Measurements from ENCODE around the gene KLHL12.

The KLHL12 gene

DNA sequence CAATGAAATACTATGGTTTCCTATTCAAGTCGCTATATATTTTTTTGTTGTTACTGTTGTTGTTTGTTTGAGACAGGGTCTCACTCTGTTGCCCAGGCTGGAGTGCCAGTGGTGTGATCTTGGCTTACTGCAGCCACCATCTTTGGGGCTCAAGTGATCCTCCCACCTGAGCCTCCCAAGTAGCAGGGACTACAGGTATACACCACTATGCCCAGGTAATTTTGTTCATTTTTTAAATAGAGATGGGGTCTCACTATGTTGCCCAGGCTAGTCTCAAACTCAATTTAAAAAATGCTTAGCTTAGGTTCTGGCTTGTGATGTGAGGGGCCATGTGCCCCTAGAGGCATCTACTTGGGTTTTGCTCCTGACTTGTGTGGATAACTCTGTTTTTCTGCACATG, 47.9 kb downstream of the KLHL12 start:
- DNase-seq = no peak

DNA sequence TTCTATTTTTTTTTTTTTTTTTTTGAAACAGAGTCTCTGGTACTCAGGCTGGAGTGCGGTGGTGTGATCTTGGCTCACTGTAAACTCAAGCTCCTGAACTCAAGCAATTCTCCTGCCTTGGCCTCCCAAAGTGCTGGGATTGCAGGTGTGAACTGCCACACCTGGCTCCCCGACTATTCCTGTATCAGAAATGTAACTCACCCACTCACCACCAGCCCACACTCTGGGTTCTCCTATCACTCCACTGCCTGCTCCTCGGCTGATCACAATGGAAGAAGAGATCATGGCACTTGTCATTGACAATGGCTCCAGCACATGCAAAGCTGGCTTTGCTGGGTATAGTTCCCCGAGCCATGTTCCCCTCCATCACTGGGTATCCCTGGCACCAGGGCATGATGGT, 54.0 kb downstream of the KLHL12 start:
- DNase-seq = no peak

DNA sequence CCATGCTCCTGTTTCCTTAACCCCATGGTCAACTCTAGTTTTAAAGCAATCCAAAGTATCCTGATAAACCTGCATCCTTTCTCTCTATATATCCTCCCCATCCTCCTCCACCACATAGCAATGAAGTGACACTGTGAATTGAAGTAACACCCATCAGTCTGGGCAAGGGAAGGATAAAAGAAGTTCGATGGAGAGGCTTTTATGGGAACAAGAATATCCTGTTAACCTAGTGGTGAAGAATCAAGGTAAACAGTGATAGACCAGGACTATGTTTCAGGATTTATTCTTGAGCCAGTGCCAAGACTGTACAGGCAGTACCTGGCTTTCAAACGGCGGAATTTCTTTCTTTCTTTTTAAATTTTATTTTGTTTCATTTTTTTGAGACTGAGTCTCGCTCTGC, 55.7 kb downstream of the KLHL12 start:
- DNase-seq = no peak

DNA sequence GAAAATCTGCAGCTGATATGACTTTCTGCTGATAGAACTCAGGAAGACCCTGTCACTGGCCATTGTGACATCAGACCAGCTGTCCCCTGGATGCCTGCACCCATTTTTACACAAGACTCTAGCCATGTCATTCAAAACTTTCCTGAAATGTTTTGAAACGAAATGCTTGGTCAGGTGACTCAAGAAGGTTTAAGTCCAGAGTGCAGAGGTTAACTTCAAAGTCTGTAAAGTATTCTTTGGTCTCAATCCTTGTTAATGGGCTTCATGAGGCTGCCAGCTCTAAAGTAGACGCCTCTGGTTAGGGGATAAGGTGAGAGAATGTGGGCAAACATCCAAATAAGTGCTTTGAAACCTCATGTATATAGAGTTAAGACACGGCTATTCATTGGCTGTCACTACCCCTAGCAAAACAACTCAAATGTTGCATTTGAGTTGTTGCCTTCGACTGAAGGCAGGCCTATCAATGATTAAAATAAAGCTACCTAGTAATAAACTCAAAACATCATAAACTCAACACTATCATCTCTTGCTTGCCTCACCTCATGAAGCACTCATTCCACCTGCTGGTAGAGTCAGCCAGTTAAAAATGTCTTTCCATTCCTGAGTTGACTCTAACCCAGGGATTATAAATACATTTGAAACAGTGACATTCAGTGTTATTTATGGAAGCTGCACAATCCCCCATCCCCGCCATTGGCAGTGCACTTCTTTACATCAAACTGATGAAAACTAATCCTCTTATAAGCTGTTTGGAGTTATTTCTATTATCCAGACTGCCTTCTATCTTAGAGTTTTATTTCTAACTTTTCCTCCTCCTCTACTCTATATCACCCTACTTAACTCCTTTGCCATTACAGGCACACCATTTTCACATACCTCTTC, 64.1 kb downstream of the KLHL12 start:
- no peak for DNase-seq

DNA sequence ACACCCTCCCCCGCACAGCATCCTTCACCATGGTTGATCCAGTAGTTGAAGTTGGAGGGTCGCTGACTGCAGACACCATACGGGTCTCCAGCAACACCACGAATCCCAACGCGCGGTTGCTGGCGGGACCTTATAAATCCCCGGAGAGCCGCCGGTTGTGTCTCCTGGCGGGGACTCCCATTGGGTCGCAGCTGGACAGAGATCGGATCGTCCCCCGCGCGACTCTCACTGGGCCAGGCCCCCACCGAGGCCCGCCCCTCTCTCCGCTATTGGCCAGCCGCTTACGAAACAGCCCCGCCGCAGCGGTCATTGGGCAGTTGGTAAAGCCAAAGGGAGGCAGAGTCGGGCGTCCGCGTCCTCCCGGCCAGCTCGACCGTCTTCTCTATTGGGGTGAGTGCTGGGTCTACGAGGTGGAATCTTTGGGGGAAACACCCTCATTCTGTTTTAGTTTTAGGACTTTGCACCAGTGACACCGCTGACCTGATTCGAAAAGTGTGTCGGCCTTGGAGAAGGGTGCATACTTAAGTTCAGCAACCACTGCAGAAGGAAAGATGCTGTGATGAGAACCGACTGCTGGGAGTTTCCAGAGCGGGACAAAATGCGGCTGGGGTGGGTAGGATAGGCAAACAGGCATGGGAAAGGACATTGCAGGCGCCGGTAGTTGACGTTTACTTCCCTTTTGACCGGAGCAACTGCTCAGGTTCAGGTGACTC, 65.5 kb downstream of the KLHL12 start:
- DNase-seq = peak; percentile 57

DNA sequence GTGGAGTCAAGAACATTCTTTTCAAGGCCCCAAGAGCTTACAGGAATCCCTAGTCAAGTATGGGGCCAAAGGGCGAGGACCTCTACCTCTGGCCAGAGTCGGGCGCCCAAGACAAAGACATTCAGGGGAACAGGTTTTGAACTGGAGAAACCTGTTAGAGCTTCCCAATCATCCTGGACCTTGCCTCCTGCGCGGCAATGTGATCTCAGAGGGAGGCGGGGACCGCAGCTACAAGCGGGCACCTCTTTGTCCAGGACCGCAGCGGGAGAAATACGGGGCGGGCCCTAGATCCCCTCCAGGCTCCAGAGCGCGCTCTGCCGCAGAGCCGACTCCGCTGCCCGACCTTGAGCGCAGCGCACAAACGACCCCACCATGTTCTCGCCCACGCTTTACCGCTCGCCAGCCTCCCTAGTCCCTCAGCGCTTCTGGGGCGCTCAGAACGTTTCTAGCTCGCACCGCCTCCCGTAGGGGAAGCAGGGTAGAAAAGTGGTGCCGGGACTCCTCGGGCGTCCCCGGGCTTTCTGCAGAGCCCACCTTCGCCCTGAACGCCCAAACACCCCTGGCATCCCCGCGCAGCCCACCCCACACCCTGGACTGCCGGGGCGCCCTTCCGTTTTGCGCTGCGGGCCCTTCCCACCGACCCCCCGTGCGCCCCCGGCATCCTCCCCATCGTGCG, 66.2 kb downstream of the KLHL12 start:
- peak; percentile 50 for DNase-seq

DNA sequence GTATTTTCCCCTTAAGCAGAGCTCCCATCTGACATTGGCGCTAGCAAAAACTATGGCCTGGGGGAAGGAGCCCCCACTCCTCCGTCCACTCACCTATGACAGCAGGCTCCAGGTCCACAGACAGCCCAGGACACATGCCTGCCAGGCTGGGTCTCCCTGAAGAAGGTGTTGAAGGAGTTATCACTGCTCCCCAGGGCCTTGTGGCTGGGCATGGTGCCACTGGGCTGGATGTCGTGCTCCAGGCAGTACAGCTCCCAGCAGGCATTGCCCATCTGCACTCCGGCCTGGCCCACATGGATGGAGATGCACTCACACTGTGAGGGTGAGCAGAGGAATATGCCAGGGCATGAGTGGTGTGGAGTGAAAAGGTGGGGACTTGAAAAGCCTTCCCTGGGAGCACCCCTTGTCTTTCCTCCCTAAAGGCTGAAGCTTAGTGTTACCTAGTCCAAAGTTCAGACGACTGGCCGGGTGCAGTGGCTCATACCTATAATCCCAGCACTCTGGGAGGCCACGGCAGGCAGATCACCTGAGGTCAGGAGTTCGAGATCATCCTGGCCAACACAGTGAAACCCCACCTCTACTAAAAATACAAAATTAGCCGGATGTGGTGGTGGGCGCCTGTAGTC, 68.1 kb downstream of the KLHL12 start:
- no peak for DNase-seq

DNA sequence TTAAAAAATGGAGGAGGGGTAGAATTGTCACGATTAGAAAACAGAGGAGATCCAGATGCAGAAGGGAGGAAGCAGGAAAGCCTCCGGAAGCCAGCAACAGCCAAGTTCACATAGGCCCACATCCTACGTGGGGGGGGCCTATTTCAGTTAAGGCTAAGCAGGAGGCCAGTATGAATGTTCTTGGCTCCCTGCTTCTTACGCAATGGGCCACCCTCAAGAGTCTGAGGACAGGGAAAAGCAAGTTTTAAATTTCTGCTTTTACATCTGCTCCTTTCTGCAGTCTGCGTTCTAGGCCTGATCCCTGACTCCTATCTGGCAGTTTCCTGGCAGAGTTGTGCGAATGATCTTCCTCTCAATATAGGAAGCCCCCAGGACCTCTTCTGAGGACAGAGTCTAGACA, 68.7 kb downstream of the KLHL12 start:
- DNase-seq = no peak

DNA sequence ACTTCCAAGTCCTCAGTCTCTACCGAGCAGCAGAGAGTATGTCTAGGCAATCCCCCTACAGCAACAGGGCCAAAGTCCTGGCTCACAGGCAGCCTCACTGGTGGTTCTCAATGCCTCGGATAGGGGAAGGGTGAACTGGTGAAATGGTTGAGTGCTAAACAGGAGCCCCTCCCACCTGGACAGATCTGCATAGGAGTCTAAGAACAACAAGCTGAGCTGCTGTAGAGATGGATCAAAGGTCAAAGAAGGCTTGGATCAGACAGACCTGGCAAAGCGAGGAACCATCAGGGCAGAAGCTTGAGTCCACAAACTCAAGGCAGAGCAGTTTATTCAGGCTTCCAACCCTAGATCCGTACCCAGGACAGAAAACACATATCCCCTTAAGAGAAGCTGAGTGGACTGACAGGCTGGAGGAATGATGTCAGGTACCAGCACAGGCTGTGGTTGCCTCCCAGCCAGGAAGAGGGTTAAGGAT, 69.9 kb downstream of the KLHL12 start:
- DNase-seq = no peak

DNA sequence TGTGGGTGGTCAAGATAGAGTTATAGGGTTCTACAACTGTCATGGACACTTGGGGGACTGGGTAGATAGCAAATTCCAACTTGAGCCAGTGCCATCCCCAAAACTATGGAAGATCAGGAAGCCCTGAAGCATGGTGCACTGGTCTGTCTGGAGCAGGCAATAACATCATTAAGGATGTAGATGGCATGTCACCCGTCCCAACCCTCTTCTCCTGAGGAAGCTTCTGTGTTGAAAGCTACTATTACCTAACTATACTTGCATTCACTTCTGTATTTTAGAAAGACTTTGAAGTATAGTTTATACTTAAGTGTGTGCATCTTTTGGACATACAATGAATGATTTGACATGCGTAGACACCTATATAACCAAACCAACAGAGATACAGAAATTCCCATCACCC, 71.0 kb downstream of the KLHL12 start:
- DNase-seq = no peak

DNA sequence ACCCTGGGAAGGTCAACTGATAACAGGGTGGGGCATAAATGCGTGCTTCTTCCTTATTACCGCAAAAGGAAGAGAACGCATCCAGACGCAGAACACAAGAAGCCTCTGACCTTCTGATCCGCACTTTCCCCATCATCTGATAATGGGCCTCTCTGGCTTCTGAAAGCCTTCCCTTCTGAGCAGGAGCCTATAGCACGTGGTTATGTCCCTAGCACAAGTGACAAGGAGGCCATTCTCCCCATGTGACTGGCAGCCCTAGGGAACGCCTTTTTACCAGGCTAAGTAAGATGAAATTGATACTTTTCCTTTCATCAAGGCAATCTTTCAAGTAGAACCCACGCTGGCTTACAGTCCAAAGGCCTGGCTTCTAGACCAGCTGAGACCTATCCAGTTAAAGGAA, 72.2 kb downstream of the KLHL12 start:
- no peak for DNase-seq

DNA sequence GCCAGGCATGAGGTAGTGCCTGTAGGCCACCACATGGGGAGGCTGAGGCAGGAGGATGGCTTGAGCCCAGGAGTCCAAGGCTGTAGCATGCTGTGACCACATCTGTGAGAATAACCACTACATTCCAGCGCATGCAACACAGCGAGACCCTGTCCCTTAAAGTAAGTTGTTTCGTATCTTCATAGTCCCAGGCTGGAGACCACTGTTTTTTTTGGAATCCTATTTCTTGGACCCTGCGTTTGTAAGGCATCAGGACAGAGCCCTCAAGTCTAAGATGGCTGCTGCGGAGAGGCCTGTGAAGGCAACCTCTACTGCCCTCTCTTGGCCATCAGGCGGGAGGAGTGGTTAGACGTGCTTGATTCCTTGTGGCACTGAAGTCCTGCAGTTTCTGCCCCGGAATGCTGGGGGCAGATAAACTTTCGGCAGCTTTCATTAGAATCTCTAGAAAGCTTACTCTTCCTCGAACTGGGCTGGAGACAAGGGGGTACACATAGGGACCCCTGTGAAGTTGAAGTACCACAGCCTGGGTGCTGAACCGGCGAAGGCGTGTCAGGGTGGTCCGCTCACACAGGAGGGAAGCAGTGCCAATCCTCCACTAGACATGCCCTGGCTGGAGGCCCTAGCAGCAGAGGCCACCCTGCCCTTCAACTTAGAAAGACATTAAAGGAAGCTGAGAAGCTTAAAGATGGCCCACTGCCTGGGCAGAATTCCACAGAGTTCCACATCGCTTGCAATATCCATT, 74.7 kb downstream of the KLHL12 start:
- peak; percentile 66 for DNase-seq

DNA sequence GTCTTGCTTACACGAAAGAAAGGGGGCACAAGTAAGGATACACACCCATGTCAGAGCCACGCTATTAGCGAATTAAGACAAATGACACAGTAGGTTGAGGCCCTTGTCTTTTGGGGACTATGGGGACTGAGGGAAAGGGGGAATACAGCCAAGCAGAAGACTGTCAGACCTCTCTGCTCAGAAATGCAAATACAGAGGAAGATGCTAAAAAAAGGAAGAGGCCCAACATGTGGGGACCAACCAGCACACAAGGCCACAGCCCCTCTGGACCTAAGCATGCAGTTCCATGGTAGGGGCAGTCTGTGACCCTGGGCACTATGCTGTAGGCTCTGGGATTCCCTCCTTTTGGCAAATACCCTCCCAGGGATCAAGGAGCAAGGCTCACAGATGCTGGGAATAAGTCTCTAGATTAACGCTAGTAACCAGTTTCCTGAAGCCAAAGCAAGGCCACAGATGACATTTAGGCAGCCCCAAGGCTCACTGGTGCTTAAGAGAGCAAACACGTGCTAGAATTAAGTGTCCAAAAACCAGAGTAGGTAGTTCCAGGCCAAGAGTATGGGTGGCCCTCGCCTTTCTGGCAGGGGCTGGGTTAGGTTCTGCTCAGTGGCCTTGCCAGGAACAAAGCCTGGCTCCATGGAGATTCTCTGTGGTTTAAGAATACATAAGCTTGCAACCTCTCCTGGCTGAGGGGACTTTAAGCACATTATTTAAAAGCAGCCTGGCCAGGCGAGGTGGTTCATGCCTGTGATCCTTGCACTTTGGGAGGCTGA, 76.3 kb downstream of the KLHL12 start:
- DNase-seq = no peak

DNA sequence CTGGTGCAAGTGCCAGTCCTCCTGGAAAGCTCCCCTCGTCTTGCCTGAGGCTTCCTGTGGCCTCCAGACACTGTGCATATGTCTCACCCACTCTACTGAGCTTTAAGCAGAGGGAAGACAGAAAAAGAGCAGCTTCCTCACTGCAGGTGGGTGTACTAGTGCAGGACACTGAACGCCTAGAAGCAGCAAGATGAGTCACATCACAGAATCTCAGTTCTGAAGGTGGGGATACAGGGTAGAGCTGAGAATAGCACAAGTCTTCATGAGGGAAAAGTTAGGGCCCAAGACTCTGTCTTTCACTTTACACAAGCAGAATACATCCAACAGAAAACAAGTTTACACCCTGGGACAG, 78.9 kb downstream of the KLHL12 start:
- no peak for DNase-seq

DNA sequence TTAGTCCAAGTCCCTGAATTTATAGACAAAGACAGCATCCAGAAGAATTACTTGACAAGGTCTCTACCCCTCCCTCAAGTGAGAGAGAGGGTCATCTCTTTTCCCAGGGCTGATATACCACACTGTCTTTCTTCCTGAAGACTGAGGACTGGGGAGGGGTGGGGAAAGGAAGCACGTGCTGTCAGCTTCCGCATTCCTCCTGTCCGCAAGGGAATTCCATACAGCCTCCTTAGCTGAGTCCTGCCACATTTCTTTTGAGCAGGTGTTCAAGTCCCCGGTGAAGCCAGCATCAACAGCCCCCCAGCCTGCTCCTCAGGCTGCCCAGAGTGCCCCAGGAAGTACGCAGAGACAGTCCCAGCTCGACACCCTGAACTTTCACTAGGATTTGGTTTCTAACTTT, 82.1 kb downstream of the KLHL12 start:
- DNase-seq = no peak

DNA sequence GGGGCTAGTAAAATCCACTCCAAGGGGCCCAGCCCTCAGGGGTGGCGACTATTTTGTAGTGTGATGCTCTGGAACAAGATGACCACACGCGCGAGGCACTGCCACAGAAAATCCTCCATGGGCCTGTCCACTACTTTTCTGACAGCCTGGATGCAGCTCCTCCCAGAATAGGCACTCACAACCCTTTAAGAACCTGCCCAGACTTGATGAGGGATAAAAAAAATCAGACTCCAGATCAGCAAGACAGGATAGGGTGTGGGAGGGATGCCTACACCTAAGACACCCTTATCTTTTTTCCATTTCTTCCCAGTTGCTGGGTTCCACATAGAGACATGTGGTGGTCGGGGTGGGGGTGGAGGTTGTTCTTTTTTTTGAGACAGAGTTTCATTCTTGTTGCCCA, 82.8 kb downstream of the KLHL12 start:
- no peak for DNase-seq

DNA sequence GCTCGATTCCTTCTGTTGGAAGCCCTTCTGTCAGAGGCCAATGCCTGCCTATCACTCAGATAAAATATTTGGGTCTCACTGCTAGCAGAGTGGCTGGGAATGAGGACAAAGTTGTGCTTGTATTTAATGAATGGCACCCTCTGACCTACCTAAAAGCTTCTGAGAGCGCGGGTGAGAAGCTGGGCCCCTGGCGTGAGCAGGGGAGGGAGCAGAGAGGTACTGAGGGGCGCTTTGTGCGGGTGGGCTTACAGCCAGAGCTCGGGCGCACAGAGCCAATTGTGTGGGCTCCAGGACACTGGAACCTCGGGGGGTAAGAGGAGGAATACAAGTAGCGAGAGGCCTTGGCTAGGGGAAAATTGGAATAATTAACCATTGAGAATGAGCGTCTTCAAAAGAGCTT, 84.0 kb downstream of the KLHL12 start:
- DNase-seq = no peak

Data from activated CD4-positive, alpha-beta T cell treated with anti-CD3 and anti-CD28 coated beads for 48 hours (primary cell).